GM19468 (cell line): ENCODE data around the gene COL12A1.
"Not testable (repeated sequence)": the region's sequence is repeated elsewhere in the genome, so short reads cannot be mapped to it uniquely, and the experiment has no call there.

Source experiments
- ATAC-seq: cut with Tn5 transposase; IDR thresholded peaks from one replicate; pipeline ENCODE4 v1.9.1; 2021; ENCODE audit warnings: mild to moderate bottlenecking, moderate library complexity, moderate number of reproducible peaks; ENCODE audit not compliant: unreplicated experiment; ENCODE audit errors: extremely low read depth

Gene COL12A1

DNA sequence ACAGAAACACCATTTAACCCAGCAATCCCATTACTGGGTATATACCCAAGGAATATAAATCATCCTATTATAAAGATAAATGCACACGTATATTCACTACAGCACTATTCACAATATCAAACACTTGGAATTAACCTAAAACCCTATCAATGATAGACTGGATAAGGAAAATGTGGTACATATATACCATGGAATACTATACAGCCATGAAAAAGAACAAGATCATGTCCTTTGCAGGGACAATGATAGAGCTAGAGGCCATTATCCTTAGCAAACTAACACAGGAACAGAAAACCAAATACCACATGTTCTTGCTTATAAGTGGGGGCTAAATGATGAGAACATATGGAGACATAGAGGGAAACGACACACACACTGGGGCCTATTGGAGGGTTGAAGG is 19.3 kb downstream of the COL12A1 start:
- not testable (repeated sequence) for ATAC-seq

DNA sequence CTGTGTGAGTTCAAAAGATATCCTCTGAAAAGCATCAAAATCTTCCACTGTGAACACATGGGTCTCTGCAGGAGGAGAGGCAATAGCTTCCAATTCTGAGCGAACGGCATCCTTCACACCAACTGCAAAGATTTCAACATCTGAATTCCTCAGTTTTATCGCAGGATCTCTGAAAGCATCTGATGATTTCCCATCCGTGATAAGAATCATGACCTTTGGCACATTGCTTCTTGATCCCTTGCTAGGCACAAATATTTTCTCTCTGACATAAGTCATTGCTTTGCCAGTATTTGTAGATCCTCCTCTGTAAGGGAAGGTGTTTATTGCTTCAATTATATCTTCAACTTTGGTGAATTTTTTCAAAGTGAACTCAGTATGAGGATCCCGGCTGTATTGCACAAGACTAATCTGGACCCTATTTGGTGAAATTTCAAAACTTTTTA is 22.7 kb downstream of the COL12A1 start:
- ATAC-seq = no peak

DNA sequence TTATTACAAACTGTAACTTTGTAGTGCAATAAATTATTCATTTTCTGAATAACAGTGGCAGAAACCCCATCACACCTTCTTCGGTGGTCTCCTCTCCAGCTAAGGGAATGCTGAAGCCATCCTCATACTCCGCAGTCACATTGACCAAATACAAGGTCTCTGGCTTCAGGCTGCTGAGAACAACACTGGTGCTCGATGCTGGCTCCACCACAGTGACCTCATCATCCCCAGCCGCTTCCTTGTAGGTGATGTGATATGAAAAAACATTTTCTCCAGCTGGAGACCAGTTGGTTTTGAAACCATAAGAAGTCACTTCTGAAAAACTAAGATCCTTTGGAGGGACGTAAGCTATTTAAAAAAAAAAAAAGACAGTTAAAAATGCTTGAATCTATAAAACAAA is 25.0 kb downstream of the COL12A1 start:
- ATAC-seq = no peak

DNA sequence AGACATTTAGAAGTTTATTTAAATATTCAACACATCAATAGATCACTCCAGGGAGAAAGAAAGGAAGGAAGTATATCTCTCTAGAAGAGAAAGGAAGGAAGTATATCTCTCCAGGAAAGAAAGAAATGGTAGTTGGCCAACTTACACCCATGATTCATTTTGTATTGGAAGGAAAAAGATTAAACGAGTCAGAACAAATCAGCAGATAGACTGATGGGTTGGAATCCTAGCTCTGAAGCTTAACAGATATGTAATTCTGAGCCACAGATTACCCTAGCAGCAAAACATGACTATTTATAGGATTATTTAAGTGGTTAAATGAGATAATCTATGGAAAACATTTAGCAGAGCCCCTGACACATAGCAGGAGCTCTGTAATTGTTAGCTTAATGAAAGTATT is 27.1 kb downstream of the COL12A1 start:
- ATAC-seq = no peak

DNA sequence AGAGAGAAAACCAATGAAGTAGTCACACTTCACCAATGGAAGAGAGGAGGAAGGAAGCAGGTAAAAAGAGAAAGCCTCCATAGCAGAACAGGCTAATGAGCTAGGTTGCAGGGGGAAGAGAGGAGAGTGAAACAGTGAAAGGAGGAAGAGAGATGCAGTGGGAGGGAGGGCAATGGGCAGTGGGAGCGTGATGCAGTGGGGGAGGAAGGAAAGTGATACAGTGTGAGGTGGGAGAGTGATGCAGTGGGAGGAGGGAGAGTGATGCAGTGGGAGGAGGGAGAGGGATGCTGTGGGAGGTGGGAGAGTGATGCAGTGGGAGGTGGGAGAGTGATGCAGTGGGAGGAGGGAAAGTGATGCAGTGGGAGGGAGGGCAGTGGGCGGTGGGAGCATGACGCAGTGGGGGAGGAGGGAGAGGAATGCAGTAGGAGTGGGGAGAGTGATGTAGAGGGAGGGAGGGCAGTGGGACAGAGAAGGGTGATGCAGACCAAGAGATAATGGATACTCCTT is 29.7 kb downstream of the COL12A1 start:
- no peak for ATAC-seq

DNA sequence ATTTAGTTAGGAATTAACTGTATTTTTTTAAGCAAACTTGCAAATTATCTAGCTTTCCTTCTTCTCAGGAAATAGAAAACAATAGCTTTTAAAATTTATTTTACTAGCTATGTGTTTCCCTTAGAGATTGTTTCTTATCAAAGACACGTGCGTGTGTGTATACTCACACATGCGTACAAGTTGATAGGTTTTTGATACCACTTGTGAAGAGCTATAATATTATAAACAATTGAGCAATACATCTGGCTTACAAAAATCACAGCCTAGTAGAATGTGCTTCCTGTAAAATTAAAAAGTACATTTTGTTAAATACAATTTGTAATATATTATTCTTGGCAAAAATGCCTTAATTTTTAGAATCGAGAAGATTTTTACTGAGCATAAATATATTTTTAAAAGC is 33.9 kb downstream of the COL12A1 start:
- no peak for ATAC-seq

DNA sequence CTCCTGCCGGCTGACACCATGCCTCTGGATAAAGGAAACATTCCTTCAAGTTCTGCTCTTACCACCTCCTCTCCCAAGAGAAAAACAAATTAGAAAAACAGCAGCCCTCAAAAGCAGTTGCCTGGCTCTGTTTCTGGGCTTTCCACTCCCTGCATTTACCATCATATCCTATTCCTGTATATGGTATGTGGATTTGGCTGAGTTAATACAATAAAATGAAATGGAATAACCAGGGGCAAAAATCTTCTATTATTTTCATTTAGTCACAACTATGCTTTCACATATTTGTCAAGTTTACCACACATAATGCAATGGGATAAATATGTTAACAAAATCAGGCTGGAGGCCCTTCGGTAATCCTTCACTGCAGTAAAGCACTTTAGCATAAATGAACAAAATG is 34.3 kb downstream of the COL12A1 start:
- no peak for ATAC-seq

DNA sequence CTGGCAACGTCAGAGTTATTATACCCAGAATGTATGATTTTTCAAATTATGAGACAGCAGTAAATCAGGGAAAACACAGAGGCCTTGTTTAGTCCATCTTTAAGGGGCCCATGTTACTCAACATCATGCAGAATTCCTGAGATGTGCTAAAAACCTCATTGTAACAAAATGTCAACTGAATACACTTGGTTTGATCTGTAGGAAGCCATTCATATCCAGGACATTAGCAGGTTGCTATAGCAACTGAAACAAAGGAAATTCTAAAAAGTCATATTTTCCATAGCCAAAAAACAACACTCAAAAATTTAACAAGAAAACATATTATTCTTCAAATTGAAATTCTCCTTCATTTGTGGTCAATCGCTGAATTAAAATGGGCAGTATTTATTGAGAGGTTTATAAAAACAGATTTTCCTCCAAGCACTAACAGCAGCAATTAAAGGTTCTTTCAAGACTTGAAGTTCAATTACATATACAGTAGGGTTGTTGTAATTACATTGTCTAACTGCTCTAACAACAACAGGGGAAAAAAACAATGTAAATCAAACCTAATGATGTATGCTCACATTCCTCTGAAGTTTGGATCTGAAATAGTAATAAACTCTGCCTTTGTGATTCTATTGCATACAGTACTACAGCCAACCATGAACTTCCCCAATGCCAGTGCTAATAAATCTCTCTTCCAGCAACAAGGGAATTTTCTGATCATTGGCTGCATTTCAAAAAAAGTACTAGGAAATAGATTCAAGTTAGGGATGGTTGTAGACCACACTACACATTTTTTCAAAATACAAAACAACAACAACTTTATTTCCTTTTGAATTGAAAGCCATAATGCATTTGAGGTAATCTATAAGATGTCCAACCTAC is 34.9 kb downstream of the COL12A1 start:
- ATAC-seq = no peak

DNA sequence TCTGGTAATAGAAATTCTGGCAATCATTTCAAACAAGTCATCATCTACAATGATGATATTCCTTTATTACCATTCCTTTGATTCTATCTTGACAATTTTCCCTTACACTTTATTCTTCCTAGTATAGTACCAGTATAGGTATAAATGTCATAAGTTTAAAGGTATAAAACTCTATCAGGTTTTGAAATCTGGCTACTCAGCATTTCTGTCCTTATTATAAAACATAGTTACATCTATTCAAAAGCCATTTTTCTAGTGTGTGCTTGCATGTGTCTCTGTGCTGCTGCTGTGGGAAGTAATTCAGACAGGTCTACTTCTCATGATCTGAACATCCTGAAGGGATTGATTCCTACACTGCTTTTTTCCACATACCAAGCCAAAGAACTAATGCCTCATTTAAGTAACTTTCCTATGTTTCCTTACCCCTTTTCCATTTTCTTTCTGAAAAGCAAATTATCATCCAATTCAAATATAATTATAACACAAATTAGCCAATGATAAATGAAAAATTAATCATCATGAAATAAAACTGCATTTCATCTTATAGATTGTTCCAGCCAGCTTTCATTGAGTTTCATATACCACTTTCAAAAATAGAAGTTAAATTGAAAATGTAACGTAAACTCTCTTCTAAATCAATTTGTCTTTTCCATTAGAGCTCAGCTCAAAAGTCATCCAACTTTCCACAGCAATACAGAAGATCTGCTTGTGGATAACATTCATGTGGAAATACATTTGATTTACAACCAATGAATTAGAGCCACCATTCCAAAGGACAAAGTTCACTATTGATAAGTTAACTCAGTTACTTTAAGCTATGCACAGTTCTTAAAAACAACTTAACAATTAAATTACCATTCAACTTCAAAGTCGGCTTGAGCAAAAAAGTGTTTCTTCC is 35.9 kb downstream of the COL12A1 start:
- ATAC-seq = no peak

DNA sequence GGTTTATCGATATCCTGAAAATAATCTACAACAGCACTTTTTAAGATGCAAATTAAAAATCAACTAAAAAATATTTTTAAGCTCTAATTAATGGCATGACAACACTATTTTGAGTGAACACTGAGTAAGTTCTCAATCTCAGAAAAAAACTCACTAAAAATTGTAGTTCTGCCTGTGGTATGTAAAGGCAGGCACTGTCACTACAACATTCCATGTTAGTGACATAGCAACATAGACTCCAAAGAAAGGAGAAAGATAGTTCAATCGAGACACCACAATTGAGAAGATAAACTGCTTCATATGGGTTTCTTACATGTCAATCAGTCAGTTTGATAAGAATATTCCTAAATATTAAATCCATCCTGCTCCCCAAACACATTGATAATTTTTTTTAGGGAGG is 38.0 kb downstream of the COL12A1 start:
- no peak for ATAC-seq

DNA sequence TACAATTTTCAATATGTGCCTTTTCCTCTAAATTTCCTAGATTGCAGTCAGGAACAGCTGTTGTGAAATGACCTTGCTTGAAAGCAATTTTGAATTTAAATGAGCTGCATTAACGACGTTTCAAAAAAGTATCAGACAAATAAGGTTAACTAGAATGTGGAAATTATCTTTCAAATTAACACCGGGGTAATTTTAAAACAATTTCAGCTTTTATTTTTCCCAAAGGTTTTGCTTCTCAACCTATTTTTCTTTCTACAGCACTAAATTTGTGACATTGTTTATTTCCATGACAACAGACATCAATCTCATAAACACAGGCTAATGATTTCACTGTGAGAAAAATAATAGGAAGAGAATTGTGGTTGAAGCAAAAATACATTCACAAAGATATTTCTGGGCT is 38.5 kb downstream of the COL12A1 start:
- ATAC-seq = no peak

DNA sequence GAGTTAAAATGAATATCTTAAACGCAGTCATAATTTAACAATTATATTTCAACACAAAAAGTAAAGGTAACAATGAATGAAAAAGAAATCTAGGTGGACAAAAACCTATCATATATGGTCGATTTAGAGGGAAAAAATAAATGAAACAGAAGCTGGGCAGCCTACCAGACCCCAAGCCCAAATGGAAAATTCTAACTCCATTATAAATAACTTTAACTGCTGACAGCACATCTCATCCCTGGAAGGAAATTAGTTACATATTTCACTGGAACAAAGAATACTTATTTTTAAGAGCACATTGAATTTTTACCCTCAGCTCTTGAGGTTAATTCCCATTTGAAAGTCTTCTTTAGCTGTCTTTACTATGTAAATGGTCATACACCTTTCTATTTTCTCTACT is 39.1 kb downstream of the COL12A1 start:
- no peak for ATAC-seq

DNA sequence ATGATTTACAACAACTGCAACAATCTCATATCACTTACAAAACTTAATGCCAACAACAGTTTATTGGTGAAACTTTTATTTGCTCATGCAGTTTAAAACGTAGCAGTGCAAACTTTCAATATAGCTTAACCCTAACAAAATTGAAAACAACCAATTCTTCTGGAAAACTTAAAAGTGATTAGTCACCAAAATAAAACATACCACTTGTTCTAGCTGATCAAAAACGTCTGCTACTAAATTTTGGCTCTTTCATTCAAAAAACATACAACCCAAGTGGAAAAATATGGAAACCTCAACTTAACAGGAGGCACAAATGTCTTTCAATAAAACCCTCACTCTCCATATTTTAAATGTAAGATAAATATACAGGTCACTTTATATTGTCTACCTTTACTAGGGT is 39.6 kb downstream of the COL12A1 start:
- no peak for ATAC-seq

DNA sequence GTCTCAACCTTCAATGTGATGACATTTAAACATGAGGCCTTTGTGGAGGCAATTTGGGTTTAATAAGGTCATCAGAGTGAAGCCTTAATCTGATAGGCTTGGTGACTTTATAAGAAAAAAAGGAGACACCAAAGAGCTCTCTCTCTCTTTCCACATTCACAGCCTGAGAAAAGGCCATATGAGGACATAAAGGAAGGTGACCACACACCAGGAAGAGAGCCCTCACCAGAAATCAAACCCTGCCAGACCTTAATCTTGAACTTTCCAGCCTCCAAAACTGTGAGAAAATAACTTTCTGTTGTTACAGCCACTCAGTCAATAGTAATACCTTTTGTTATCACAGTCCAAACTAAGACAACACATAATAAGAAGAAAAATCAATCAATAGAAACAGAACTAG is 47.7 kb downstream of the COL12A1 start:
- no peak for ATAC-seq

DNA sequence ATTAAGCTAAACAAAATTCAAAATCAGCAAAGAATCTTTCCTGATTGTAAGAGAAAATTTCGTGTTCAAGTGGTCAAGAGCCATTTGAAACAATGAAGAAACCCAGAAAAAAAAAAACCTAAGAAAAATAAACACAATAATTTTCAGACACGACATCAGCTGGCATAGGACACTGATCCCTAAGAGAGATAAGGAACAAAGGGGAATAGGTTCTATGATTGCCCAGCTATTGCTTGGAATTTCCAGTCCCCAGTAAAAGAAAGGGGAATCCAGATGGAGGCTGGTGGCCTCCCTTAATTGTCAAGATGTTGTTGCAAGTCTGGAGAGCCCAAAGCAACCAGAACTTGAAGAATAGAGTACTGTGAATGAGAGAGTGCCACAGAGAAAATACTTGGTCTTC is 48.5 kb downstream of the COL12A1 start:
- ATAC-seq = no peak

DNA sequence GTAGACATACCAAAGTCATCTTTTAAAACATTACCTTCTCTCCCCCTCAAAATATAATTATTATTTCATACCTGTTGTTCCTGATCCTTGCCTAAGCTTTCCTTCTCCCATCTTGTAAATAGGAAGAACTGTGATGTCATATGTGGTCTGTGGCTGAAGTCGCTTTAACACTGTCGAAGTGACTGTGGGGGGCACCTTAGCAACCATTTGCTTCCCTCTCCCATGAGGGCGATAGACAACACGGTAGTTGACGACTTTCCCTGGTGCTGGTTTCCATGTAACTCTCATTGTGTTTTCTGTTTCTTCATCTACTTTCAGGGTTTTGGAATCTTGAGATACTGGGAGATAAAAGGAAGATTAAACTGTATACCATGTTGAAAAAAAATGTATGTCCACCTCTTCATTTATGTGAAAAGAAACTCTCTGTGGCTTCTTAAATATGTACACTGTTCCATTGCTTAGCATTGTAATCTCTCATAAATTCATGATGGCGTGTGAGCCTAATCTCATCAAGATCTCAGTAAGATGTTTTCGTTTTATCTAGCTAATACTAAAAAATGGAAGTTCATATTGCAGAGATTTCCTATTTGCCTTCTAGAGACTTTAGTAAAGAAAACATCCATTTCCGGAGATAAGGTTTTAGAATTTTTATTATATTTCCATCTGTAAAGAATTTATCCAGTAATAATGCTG is 49.5 kb downstream of the COL12A1 start:
- ATAC-seq = no peak

DNA sequence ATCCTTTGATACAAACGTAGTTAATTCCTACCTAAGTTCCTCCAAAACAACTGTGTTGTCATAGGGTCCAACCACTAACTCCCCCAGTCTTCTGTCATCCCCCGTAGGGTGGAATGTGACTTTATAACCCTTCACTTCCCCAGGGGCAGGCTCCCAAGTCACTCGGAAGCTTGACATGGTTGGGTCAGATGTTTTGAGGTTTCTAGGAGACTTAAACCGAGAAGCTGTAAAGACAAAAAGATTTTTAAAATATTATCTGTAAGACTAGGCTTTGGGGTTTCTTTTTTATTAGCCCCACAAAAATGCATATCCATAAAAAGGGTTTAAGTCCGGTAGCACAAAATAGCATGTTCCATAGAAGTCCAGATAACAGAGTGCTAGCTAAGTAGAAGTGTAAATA is 50.2 kb downstream of the COL12A1 start:
- no peak for ATAC-seq

DNA sequence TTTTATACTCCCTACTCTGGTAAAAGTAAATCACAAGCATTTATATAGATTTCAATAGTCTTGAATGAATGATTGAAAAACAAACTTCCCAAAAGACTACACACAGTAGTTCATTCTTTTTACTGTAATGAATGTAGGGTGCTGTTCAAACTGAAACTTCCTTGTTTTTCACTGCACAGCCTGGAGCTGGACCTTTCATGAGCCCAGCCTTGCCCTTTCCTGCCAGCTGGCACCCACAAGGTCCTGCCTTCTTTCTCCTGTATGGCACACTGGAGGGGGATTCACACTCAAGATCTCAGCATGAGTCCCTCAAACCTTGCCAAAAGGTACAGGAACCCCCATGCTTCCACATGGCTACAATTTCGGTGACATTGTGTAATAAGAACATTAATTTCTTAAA is 50.9 kb downstream of the COL12A1 start:
- ATAC-seq = no peak

DNA sequence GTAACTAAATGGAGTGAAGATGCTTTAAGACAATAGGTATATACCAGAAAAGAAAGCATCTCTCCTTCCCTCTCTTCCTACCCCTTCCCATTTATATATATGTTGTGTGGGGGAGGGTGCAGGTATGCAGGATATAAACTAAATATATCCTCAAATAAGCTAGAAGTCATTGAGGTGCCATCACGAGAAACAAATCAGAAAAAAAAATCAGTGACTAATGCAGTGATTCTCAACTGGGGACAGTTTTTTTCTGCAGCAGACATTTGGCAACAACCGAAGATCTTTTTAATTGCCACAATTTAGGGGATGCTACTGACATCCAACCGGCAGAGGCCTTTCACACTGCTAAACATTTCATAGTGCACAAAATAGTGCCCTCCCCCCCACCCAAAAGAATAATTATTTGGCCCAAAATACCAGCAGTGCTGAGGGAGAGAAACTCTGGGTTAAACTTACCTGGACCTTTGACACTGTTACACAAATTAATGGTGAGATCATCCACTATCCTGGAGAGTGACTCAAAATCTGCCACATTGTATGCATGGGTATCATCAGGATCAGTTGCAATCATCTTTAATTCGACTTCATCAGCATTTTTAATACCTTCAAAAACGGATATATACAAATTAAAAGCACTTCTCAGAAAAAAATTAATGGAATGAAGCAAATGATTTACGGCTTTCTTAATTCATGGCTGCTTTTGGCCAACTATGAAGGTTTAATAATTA is 55.0 kb downstream of the COL12A1 start:
- no peak for ATAC-seq

DNA sequence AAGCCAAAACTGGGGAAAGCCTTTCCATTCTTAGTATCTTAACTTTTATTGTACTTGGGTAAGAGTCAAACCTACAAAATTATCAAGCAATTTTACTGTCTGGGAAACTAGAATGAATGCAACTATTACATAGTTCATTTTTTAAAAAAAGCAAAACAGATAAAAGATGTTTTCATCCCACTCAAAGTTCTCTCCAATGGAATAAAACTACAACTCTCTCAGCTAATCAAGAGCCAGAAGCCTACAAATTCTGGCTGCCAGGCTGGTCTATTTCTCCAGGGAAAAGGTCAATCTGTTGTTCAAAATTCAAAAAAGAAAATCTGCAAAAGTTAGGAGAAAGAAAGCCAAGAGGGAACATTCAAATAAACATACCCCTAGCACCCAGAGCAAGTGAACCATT is 56.2 kb downstream of the COL12A1 start:
- ATAC-seq = no peak
